Putamen (tissue), 1 donor: ENCODE results near the gene NFASC.
A peak's percentile ranks its signal among the peaks of the same experiment; 100 is the strongest.

Experiments used
- DNase-seq: peaks from one replicate; pipeline ENCODE4 v3.0.0-alpha.2; 2016; ENCODE audit warnings: low spot score

NFASC gene

GRCh38 chr1:205009670-205010069 is 139.0 kb downstream of the NFASC start:
- DNase-seq: no peak

- no peak for DNase-seq
These were observed 141.9 kb downstream of the NFASC start for GRCh38 chr1:205012391-205013140.

GRCh38 chr1:205013683-205014367 is 143.2 kb downstream of the NFASC start:
- DNase-seq: peak; percentile 60

GRCh38 chr1:205014783-205015182 is 144.1 kb downstream of the NFASC start:
- DNase-seq: no peak

- DNase-seq: no peak
These were observed 144.6 kb downstream of the NFASC start for GRCh38 chr1:205015241-205015640.

GRCh38 chr1:205016075-205016474 is 145.4 kb downstream of the NFASC start:
- DNase-seq: no peak

GRCh38 chr1:205016584-205016983 is 145.9 kb downstream of the NFASC start:
- no peak for DNase-seq

- no peak for DNase-seq
These were observed 146.3 kb downstream of the NFASC start for GRCh38 chr1:205017001-205017400.

- DNase-seq: no peak
These were observed 147.1 kb downstream of the NFASC start for GRCh38 chr1:205017766-205018165.

- no peak for DNase-seq
These were observed 147.7 kb downstream of the NFASC start for GRCh38 chr1:205018381-205018780.

GRCh38 chr1:205020466-205020865 is 149.8 kb downstream of the NFASC start:
- no peak for DNase-seq

GRCh38 chr1:205024679-205025078 is 154.0 kb downstream of the NFASC start:
- DNase-seq: no peak

- DNase-seq: no peak
These were observed 154.6 kb downstream of the NFASC start for GRCh38 chr1:205025239-205025638.

GRCh38 chr1:205026181-205026580 is 155.5 kb downstream of the NFASC start:
- no peak for DNase-seq

GRCh38 chr1:205028390-205028789 is 157.7 kb downstream of the NFASC start:
- DNase-seq: no peak

- DNase-seq: no peak
These were observed 158.3 kb downstream of the NFASC start for GRCh38 chr1:205028924-205029323.

- no peak for DNase-seq
These were observed 159.6 kb downstream of the NFASC start for GRCh38 chr1:205030241-205030640.

GRCh38 chr1:205030896-205031295 is 160.2 kb downstream of the NFASC start:
- no peak for DNase-seq

- no peak for DNase-seq
These were observed 161.8 kb downstream of the NFASC start for GRCh38 chr1:205032508-205032907.

GRCh38 chr1:205037539-205037938 is 166.9 kb downstream of the NFASC start:
- DNase-seq: no peak

- DNase-seq: no peak
These were observed 167.6 kb downstream of the NFASC start for GRCh38 chr1:205038132-205038786.

- DNase-seq: no peak
These were observed 170.5 kb downstream of the NFASC start for GRCh38 chr1:205041001-205041715.
